IMR-90 (cell line): ENCODE results near the gene OR11L1. TPM values are rescaled to one million over a fixed set of nuclear protein-coding genes. Genes with fewer than 3 reads are reported as not detected.

Experiments
- ATAC-seq: fragments of 200-7000 bp; cut with Tn5 transposase; 2 replicates; pipeline ENCODE4 v1.9.1; 2020; ENCODE audit warnings: low read depth, mild to moderate bottlenecking, moderate library complexity
- BruUV-seq: library from RNA; stranded (reverse); fragments of 400-500 nt; replicated peaks from 2 replicates; lab custom pipeline; 2021; lab: Mats Ljungman, UMichigan
- CTCF ChIA-PET: fragments of 300-600 bp; formaldehyde crosslinking; extraction: SDS; loops from one replicate; lab custom pipeline; 2021; ENCODE audit warnings: antibody characterized with exemption; lab: Yijun Ruan, JAX
- POLR2A ChIA-PET: fragments of 300-600 bp; sonication (Branson Sonifier 250); formaldehyde crosslinking; loops from one replicate; lab custom pipeline; 2022; ENCODE audit warnings: antibody characterized with exemption; ENCODE audit not compliant: unreplicated experiment; lab: Charles Lee
- DNase-seq: peaks from one replicate; pipeline ENCODE4 v3.0.0; 2013
- H2AFZ ChIP-seq: replicated peaks from 2 replicates; pipeline ENCODE3; 2013; ENCODE audit warnings: low read length, mild to moderate bottlenecking; ENCODE audit not compliant: poor library complexity
- H2AK5ac ChIP-seq: 2 replicates; pipeline ENCODE4 v1.6.1; 2013; ENCODE audit warnings: low read depth, low read length, inconsistent platforms
- H2AK9ac ChIP-seq: replicated peaks from 2 replicates; pipeline ENCODE3; 2013; ENCODE audit warnings: mild to moderate bottlenecking, low read depth, low read length, moderate library complexity; ENCODE audit not compliant: poor library complexity
- H2BK120ac ChIP-seq: 2 replicates; pipeline ENCODE4 v1.6.1; 2013; ENCODE audit warnings: low read depth, low read length, inconsistent platforms
- H2BK15ac ChIP-seq: 3 replicates; pipeline ENCODE4 v1.6.1; 2013; ENCODE audit warnings: low read depth, low read length, inconsistent platforms
- H2BK20ac ChIP-seq: 2 replicates; pipeline ENCODE4 v1.6.1; 2013; ENCODE audit warnings: low read depth, mild to moderate bottlenecking, inconsistent platforms, low read length, moderate library complexity
- H2BK5ac ChIP-seq: 2 replicates; pipeline ENCODE4 v1.6.1; 2013; ENCODE audit warnings: mild to moderate bottlenecking, low read depth, low read length, inconsistent platforms; ENCODE audit not compliant: poor library complexity, severe bottlenecking
- H3K14ac ChIP-seq: replicated peaks from 2 replicates; pipeline ENCODE4 v1.6.1; 2013; ENCODE audit warnings: low read depth, low read length, inconsistent platforms
- H3K18ac ChIP-seq: 2 replicates; pipeline ENCODE4 v1.6.1; 2013; ENCODE audit warnings: low read depth, low read length, control low read depth
- H3K23ac ChIP-seq: 2 replicates; pipeline ENCODE4 v1.6.1; 2013; ENCODE audit warnings: low read depth, low read length, inconsistent platforms
- H3K27ac ChIP-seq: 2 replicates; pipeline ENCODE4 v1.5.1; 2013; ENCODE audit warnings: mild to moderate bottlenecking, control low read depth, low read length; ENCODE audit not compliant: insufficient read depth
- H3K27me3 ChIP-seq: 2 replicates; pipeline ENCODE4 v1.6.1; 2013; ENCODE audit warnings: low read length; ENCODE audit not compliant: control insufficient read depth, insufficient read depth
- H3K36me3 ChIP-seq: 2 replicates; pipeline ENCODE4 v1.6.1; 2013; ENCODE audit warnings: low read length, mixed read lengths; ENCODE audit not compliant: control insufficient read depth, insufficient read depth
- H3K4ac ChIP-seq: 2 replicates; pipeline ENCODE4 v1.6.1; 2013; ENCODE audit warnings: low read depth, low read length, inconsistent platforms
- H3K4me1 ChIP-seq: 2 replicates; pipeline ENCODE4 v1.6.1; 2013; ENCODE audit warnings: low read length, mixed read lengths; ENCODE audit not compliant: control insufficient read depth, insufficient read depth
- H3K4me2 ChIP-seq: 2 replicates; pipeline ENCODE4 v1.6.1; 2013; ENCODE audit warnings: low read depth, mild to moderate bottlenecking, control low read depth, low read length, moderate library complexity
- H3K4me3 ChIP-seq: 2 replicates; pipeline ENCODE4 v1.5.1; 2013; ENCODE audit warnings: low read depth, mild to moderate bottlenecking, control low read depth, low read length, moderate library complexity; ENCODE audit not compliant: insufficient read depth
- H3K56ac ChIP-seq: 2 replicates; pipeline ENCODE4 v1.6.1; 2013; ENCODE audit warnings: low read length, inconsistent platforms; ENCODE audit not compliant: insufficient read depth; ENCODE audit errors: extremely low read depth
- H3K79me1 ChIP-seq, 2 experiments: 2 replicates each; pipeline ENCODE4 v1.6.1; 2013; ENCODE audit warnings: low read length in 2 of 2, inconsistent platforms in 1 of 2, low read depth in 1 of 2
- H3K9ac ChIP-seq: 2 replicates; pipeline ENCODE4 v1.6.1; 2013; ENCODE audit warnings: low read depth, low read length, control low read depth
- H3K9me1 ChIP-seq: 2 replicates; pipeline ENCODE4 v1.6.1; 2013; ENCODE audit warnings: low read length, inconsistent platforms; ENCODE audit not compliant: insufficient read depth
- H3K9me3 ChIP-seq: 2 replicates; pipeline ENCODE4 v1.6.1; 2013; ENCODE audit warnings: low read length; ENCODE audit not compliant: control insufficient read depth, insufficient read depth
- H4K20me1 ChIP-seq: 2 replicates; pipeline ENCODE4 v1.6.1; 2013; ENCODE audit warnings: low read length, inconsistent platforms; ENCODE audit not compliant: insufficient read depth
- H4K5ac ChIP-seq: 2 replicates; pipeline ENCODE4 v1.6.1; 2013; ENCODE audit warnings: mild to moderate bottlenecking, low read depth, low read length, control low read depth
- H4K8ac ChIP-seq, 2 experiments: 2 replicates each; pipeline ENCODE4 v1.6.1; 2013; ENCODE audit warnings: low read depth in 2 of 2, low read length in 2 of 2, control low read depth in 1 of 2, inconsistent platforms in 1 of 2
- H4K91ac ChIP-seq: 2 replicates; pipeline ENCODE4 v1.6.1; 2013; ENCODE audit warnings: low read depth, low read length, inconsistent platforms; ENCODE audit not compliant: insufficient read depth
- BHLHE40 ChIP-seq: fragments of 150-350 bp; IDR thresholded peaks from 2 replicates; pipeline ENCODE4 v1.6.1; 2016; ENCODE audit warnings: mild to moderate bottlenecking, low read depth, low read length
- CEBPB ChIP-seq: IDR thresholded peaks from 2 replicates; pipeline ENCODE4 v1.6.1; 2012; ENCODE audit warnings: low read depth, low read length, improper control_type of control experiment
- FOS ChIP-seq: fragments of 150-350 bp; IDR thresholded peaks from 2 replicates; pipeline ENCODE4 v1.6.1; 2016; ENCODE audit warnings: low read depth, low read length
- MXI1 ChIP-seq: IDR thresholded peaks from 2 replicates; pipeline ENCODE4 v1.6.1; 2012; ENCODE audit warnings: low read depth, mild to moderate bottlenecking, low read length, moderate library complexity, borderline replicate concordance
- POLR2A ChIP-seq: IDR thresholded peaks from 2 replicates; pipeline ENCODE4 v1.6.1; 2012; ENCODE audit warnings: mild to moderate bottlenecking, low read depth, low read length
- RAD21 ChIP-seq: IDR thresholded peaks from 2 replicates; pipeline ENCODE4 v1.6.1; 2012; ENCODE audit warnings: low read length, improper control_type of control experiment
- RCOR1 ChIP-seq: IDR thresholded peaks from 2 replicates; pipeline ENCODE4 v1.6.1; 2012; ENCODE audit warnings: mild to moderate bottlenecking, low read length, improper control_type of control experiment; ENCODE audit not compliant: insufficient replicate concordance
- RFX5 ChIP-seq: IDR thresholded peaks from 2 replicates; pipeline ENCODE4 v1.8.0; 2012; ENCODE audit warnings: low read depth, mild to moderate bottlenecking, low read length, moderate library complexity
- SMC3 ChIP-seq: fragments of 150-350 bp; IDR thresholded peaks from 2 replicates; pipeline ENCODE4 v1.6.1; 2016; ENCODE audit warnings: low read depth, mild to moderate bottlenecking, antibody characterized with exemption, low read length, moderate library complexity
- WGBS, 2 experiments: methylation state at CpG; one replicate each; pipeline versions ENCODE4 v1.1.5 to v1.1.7; 2013; ENCODE audit warnings: missing lambda C conversion rate in 2 of 2; ENCODE audit not compliant: insufficient read length in 1 of 2; ENCODE audit errors: extremely low coverage in 2 of 2; 5-methylcytosine and 5-hydroxymethylcytosine counted together
- dilution Hi-C: fragments of 300-500 bp; cut with HindIII; formaldehyde crosslinking; loops from one replicate; pipeline ENCODE4 v1.14.3; 2018; ENCODE audit warnings: low sequenced_read_pairs; ENCODE audit not compliant: unreplicated experiment
- in situ Hi-C: fragments of 300-500 bp; cut with MboI; formaldehyde crosslinking; loops from 3 replicates; pipeline ENCODE4 v1.14.3; 2019; ENCODE audit warnings: low sequenced_read_pairs, inconsistent platforms, mixed read lengths
- intact Hi-C: fragments of 100-400 bp; cut with micrococcal nuclease; formaldehyde crosslinking; loops from 2 replicates; pipeline ENCODE4 v1.10.0; 2022
- polyA plus RNA-seq, 3 experiments: library from polyadenylated mRNA; depleted of rRNA; stranded (reverse); fragments of >200 nt; gene quantifications; 2 replicates each; pipeline ENCODE4 v1.2.3, GENCODE V29; 2012; ENCODE audit warnings: low replicate concordance in 1 of 3
- total RNA-seq: library from RNA; depleted of rRNA; stranded (reverse); fragments of >200 nt; gene quantifications from 2 replicates; pipeline ENCODE4 v1.2.3, GENCODE V29; 2012; rRNA removed

The OR11L1 gene
- total and polyA plus RNA-seq, 2 of the 4 experiments (the other 2 are of a cell fraction): not detected

GRCh38 chr1:247797518-247797917, 44.2 kb downstream of the OR11L1 start:
- CTCF ChIA-PET: no interaction called here
- POLR2A ChIA-PET: no interaction called here
- 0% methylated on average over 1 of the region's 2 CpGs; no CpG with 5 or more reads in 1 of the 2 experiments for WGBS, 2 experiments

More at GRCh38 chr1:247797518-247797917, 44.2 kb downstream of the OR11L1 start:
- Histone ChIP-seq H2AK5ac (no peak overlapping the region), H2BK15ac (no peak overlapping the region), H3K9ac (no peak overlapping the region), H3K23ac (no peak overlapping the region), H4K5ac (no peak overlapping the region), H4K20me1 (no peaks in the 10 kb centered on the region), H3K4me1 (no peaks in the 10 kb centered on the region), H3K79me1 (no peaks in the 10 kb centered on the region), H3K56ac (no peak overlapping the region), H3K27me3 (no peaks in the 10 kb centered on the region), H2AFZ (no peak overlapping the region), H4K8ac (no peak overlapping the region), H3K18ac (no peak overlapping the region), H2BK5ac (no peak overlapping the region), H3K9me3 (peaks cover 5% of the 10 kb centered on the region), H3K4ac (no peak overlapping the region), H3K14ac (no peak overlapping the region), H2BK20ac (no peak overlapping the region), H2BK120ac (no peak overlapping the region), H3K36me3 (no peaks in the 10 kb centered on the region), H4K91ac (no peak overlapping the region), H3K9me1 (no peaks in the 10 kb centered on the region), H2AK9ac (no peak overlapping the region), H3K4me3 (no peak overlapping the region), H3K27ac (no peak overlapping the region), H3K4me2 (no peak overlapping the region)
- dilution Hi-C loops: no loop called here
- in situ Hi-C loops: no loop called here
- TF ChIP-seq POLR2A (no peak), MXI1 (no peak), RCOR1 (no peak), RFX5 (no peak), CEBPB (no peak), SMC3 (no peak), BHLHE40 (no peak), RAD21 (no peak), FOS (no peak)
- no peak for DNase-seq
- BruUV-seq: no TSS peak
- ATAC-seq: no peak
- intact Hi-C loops: no loop called here

Other genes with a start within 250 kb of the OR11L1 start
- not detected in 2 replicates for gene OR2G3, start 236.3 kb downstream of the OR11L1 start, total RNA-seq
- not detected in 2 replicates for gene OR2G3, start 236.3 kb downstream of the OR11L1 start, polyA plus RNA-seq (2012; rRNA removed)
- gene OR13G1, start 162.2 kb downstream of the OR11L1 start, total RNA-seq: not detected in 2 replicates
- not detected in 2 replicates for gene OR13G1, start 162.2 kb downstream of the OR11L1 start, polyA plus RNA-seq (2012; rRNA removed)
- gene OR6F1, start 125.2 kb downstream of the OR11L1 start, total RNA-seq: not detected in 2 replicates
- gene OR6F1, start 125.2 kb downstream of the OR11L1 start, polyA plus RNA-seq (2012; rRNA removed): not detected in 2 replicates
- gene OR14K1, start 103.3 kb downstream of the OR11L1 start, total RNA-seq: not detected in 2 replicates
- not detected in 2 replicates for gene OR14K1, start 103.3 kb downstream of the OR11L1 start, polyA plus RNA-seq (2012; rRNA removed)
- gene OR14A2, start 93.8 kb downstream of the OR11L1 start, total RNA-seq: not detected in 2 replicates
- not detected in 2 replicates for gene OR14A2, start 93.8 kb downstream of the OR11L1 start, polyA plus RNA-seq (2012; rRNA removed)
- not detected in 2 replicates for gene OR1C1, start 81.3 kb downstream of the OR11L1 start, total RNA-seq
- gene OR1C1, start 81.3 kb downstream of the OR11L1 start, polyA plus RNA-seq (2012; rRNA removed): not detected in 2 replicates
- not detected in 2 replicates for gene OR14A16, start 17.8 kb downstream of the OR11L1 start, total RNA-seq
- not detected in 2 replicates for gene OR14A16, start 17.8 kb downstream of the OR11L1 start, polyA plus RNA-seq (2012; rRNA removed)
- gene TRIM58, start 15.3 kb upstream of the OR11L1 start, total RNA-seq: 0.54 and 1.1 TPM in 2 replicates
- gene TRIM58, start 15.3 kb upstream of the OR11L1 start, polyA plus RNA-seq (2012; rRNA removed): 0.79 and 0.91 TPM in 2 replicates
- 0.28 and 0.54 TPM in 2 replicates for gene OR2W3, start 53.7 kb upstream of the OR11L1 start, total RNA-seq
- 0.63 and 0.90 TPM in 2 replicates for gene OR2W3, start 53.7 kb upstream of the OR11L1 start, polyA plus RNA-seq (2012; rRNA removed)
- not detected in 2 replicates for gene OR2T8, start 78.4 kb upstream of the OR11L1 start, total RNA-seq
- gene OR2T8, start 78.4 kb upstream of the OR11L1 start, polyA plus RNA-seq (2012; rRNA removed): not detected in 2 replicates
- not detected in 2 replicates for gene OR2AJ1, start 83.0 kb upstream of the OR11L1 start, total RNA-seq
- gene OR2AJ1, start 83.0 kb upstream of the OR11L1 start, polyA plus RNA-seq (2012; rRNA removed): not detected in 2 replicates
- not detected in 2 replicates for gene OR2L8, start 107.0 kb upstream of the OR11L1 start, total RNA-seq
- gene OR2L8, start 107.0 kb upstream of the OR11L1 start, polyA plus RNA-seq (2012; rRNA removed): not detected in 2 replicates
- not detected in 2 replicates for gene OR2AK2, start 123.3 kb upstream of the OR11L1 start, total RNA-seq
- not detected in 2 replicates for gene OR2AK2, start 123.3 kb upstream of the OR11L1 start, polyA plus RNA-seq (2012; rRNA removed)
- not detected in 2 replicates for gene OR2L5, start 171.8 kb upstream of the OR11L1 start, total RNA-seq
- gene OR2L5, start 171.8 kb upstream of the OR11L1 start, polyA plus RNA-seq (2012; rRNA removed): not detected in 2 replicates
- gene OR2L2, start 188.2 kb upstream of the OR11L1 start, total RNA-seq: not detected in 2 replicates
- gene OR2L2, start 188.2 kb upstream of the OR11L1 start, polyA plus RNA-seq (2012; rRNA removed): not detected in 2 replicates
- gene OR2L3, start 204.9 kb upstream of the OR11L1 start, total RNA-seq: not detected in 2 replicates
- not detected in 2 replicates for gene OR2L3, start 204.9 kb upstream of the OR11L1 start, polyA plus RNA-seq (2012; rRNA removed)